HUDEP-2 (cell line): ENCODE data around the gene GOLGA8B.
A peak's percentile ranks its signal among the peaks of the same experiment; 100 is the strongest.
"Not testable (repeated sequence)": the region's sequence is repeated elsewhere in the genome, so short reads cannot be mapped to it uniquely, and the experiment has no call there.

Source experiments
- DNase-seq, 76 experiments: peaks; one replicate each; lab custom pipeline; 2025; ENCODE audit not compliant: unreplicated experiment in 76 of 76; lab: John Stamatoyannopoulos, UW

The GOLGA8B gene

GRCh38 chr15:34583399-34584329, at the start of gene GOLGA8B:
Gene GOLGA8B (minus strand): TSS chr15:34583651. CDS start chr15:34535912, 47,739 bp downstream.
- DNase-seq: peak in 53 of 76 experiments; percentile 9 to 63 (median 40)

- not testable (repeated sequence) for DNase-seq
Observed at GRCh38 chr15:34633165-34633564, 49.7 kb upstream of the GOLGA8B start.

- DNase-seq: no peak
Observed at GRCh38 chr15:34628577-34629152, 45.2 kb upstream of the GOLGA8B start.

GRCh38 chr15:34625007-34625406, 41.6 kb upstream of the GOLGA8B start:
- no peak for DNase-seq

GRCh38 chr15:34621675-34622074, 38.2 kb upstream of the GOLGA8B start:
- peak in 1 of 76 experiments; percentile 8 for DNase-seq

- no peak for DNase-seq
Observed at GRCh38 chr15:34620814-34621213, 37.4 kb upstream of the GOLGA8B start.

GRCh38 chr15:34620142-34620541, 36.7 kb upstream of the GOLGA8B start:
- DNase-seq: no peak

- DNase-seq: no peak
Observed at GRCh38 chr15:34619151-34619550, 35.7 kb upstream of the GOLGA8B start.

- no peak for DNase-seq
Observed at GRCh38 chr15:34618073-34618472, 34.6 kb upstream of the GOLGA8B start.

- no peak for DNase-seq
Observed at GRCh38 chr15:34616613-34617012, 33.2 kb upstream of the GOLGA8B start.

- DNase-seq: no peak
Observed at GRCh38 chr15:34613997-34614396, 30.5 kb upstream of the GOLGA8B start.

GRCh38 chr15:34613301-34613700, 29.9 kb upstream of the GOLGA8B start:
- DNase-seq: no peak

- DNase-seq: no peak
Observed at GRCh38 chr15:34610354-34610753, 26.9 kb upstream of the GOLGA8B start.

- no peak for DNase-seq
Observed at GRCh38 chr15:34609102-34610057, 25.9 kb upstream of the GOLGA8B start.

- DNase-seq: no peak
Observed at GRCh38 chr15:34608517-34608916, 25.1 kb upstream of the GOLGA8B start.

- no peak for DNase-seq
Observed at GRCh38 chr15:34607832-34608231, 24.4 kb upstream of the GOLGA8B start.

GRCh38 chr15:34606545-34606944, 23.1 kb upstream of the GOLGA8B start:
- DNase-seq: no peak

- no peak for DNase-seq
Observed at GRCh38 chr15:34606131-34606530, 22.7 kb upstream of the GOLGA8B start.

- no peak for DNase-seq
Observed at GRCh38 chr15:34603095-34603494, 19.6 kb upstream of the GOLGA8B start.

GRCh38 chr15:34600923-34601322, 17.5 kb upstream of the GOLGA8B start:
- no peak for DNase-seq
